ENCODE results near the gene ZC2HC1B. TPM values are rescaled to one million over a fixed set of nuclear protein-coding genes. Genes with fewer than 3 reads are reported as not detected.
"Not testable (repeated sequence)": the region's sequence is repeated elsewhere in the genome, so short reads cannot be mapped to it uniquely, and the experiment has no call there.

ZC2HC1B gene
- total and polyA plus RNA-seq, 11 donors = 0.25 TPM; not detected in 10

DNA sequence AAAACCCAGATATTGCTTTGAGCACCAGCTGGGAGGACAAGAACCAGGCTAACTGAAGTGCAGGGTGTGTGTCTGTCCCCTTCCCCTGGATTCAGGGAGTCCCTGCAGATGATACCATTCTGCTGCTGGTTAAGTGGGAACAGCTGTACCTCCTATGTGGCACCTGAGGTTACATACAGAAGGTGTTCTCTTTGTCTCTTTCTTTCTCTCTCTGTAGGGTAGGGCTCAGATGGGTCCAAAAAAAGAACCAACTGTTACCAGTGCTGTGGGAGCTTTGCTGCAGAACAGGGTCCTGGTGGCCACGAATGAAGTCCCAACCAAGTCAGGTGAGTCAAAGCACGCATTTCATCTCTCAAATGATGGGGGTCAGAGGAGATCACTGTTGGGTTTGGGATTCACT is 38.6 kb downstream of the ZC2HC1B start:
- H3K9me3 ChIP-seq = peaks cover 0 to 3% (median 0%) of the 10 kb centered on the region in 12 donors
- H3K4me1 ChIP-seq = peaks cover 0 to 24% (median 17%) of the 10 kb centered on the region in 12 donors
- DNase-seq (no peak), ATAC-seq (no peak)
- TF ChIP-seq POLR2A (IDR thresholded peaks at IDR 0.05) = no peak
- TF ChIP-seq CTCF (IDR thresholded peaks at IDR 0.05) = no peak
- H3K27me3 ChIP-seq = no peaks in the 10 kb centered on the region
- WGBS, 4 donors = 82 to 91% (median 87%) methylated on average over 2 of the region's 2 CpGs
- intact Hi-C loops (cut with DNase I) = no loop called here
- H3K36me3 ChIP-seq = no peaks in the 10 kb centered on the region
- no peak overlapping the region for H3K4me3 ChIP-seq
- H3K27ac ChIP-seq = peak overlapping the region in 7 of 12 donors; percentile 47 to 76 (median 67)

DNA sequence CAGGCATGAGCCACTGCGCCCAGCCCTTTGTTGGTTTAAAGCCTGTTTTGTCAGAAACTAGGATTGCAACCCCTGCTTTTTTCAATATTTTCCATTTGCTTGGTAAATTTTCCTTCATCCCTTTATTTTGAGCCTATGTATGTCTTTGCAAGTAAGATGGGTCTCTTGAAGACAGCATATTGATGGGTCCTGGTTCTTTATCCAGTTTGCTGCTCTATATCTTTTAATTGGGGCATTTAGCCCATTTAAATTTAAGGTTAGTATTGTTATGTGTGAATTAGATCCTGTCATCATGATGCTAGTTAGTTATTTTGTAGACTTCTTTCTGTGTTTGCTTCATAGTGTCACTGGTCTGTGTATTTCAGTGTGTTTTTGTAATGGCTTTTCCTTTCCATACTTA is 46.8 kb downstream of the ZC2HC1B start:
- Histone ChIP-seq H3K27me3 (no peaks in the 10 kb centered on the region), H3K4me3 (no peak overlapping the region), H3K4me1 (no peaks in the 10 kb centered on the region), H3K9me3 (peaks cover 0 to 29% (median 12%) of the 10 kb centered on the region in 12 donors), H3K36me3 (no peaks in the 10 kb centered on the region), H3K27ac (no peak overlapping the region)
- DNase-seq (no peak), ATAC-seq (no peak)
- WGBS, 4 donors = 93 to 100% (median 97%) methylated on average over 1 of the region's 1 CpG
- intact Hi-C loops (cut with DNase I) = no loop called here
- TF ChIP-seq CTCF (IDR thresholded peaks at IDR 0.05) (no peak), POLR2A (IDR thresholded peaks at IDR 0.05) (no peak)

DNA sequence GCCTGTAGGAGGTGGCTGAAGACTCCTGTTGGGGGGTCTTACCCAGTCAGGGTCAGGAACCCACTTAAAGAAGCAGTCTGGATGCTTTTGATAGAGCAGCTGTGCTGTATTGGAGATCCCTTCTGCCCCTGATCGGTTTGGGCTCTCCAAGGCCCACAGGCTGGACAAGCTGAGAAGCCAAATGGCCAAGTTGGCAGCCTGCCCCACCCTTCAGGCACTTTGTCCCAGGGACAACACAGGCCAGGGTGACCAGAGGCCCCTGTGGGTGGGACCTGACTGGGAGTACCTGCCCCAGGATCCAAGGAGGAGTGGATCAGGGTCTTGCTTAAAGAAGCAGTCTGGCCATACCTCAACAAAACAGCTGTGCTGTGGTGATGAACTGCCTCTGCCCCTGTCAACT is 48.4 kb downstream of the ZC2HC1B start:
- TF ChIP-seq CTCF (IDR thresholded peaks at IDR 0.05) = no peak
- no peak for TF ChIP-seq POLR2A (IDR thresholded peaks at IDR 0.05)
- 89 to 97% (median 90%) methylated on average over 1 of the region's 1 CpG for WGBS, 4 donors
- Histone ChIP-seq H3K4me1 (no peaks in the 10 kb centered on the region), H3K4me3 (no peak overlapping the region), H3K9me3 (peaks cover 0 to 33% (median 13%) of the 10 kb centered on the region in 12 donors), H3K27ac (no peak overlapping the region), H3K36me3 (no peaks in the 10 kb centered on the region), H3K27me3 (no peaks in the 10 kb centered on the region)
- intact Hi-C loops (cut with DNase I) = no loop called here
- ATAC-seq = no peak
- peak in 1 of 5 donors; percentile 54 for DNase-seq

- ATAC-seq; intact Hi-C loops (cut with DNase I): not testable (repeated sequence)
- WGBS, 4 donors = 77 to 83% (median 79%) methylated on average over 4 of the region's 4 CpGs
Observed at GRCh38 chr6:143917026-143917425, 52.8 kb downstream of the ZC2HC1B start.

GRCh38 chr6:143928853-143929252 is 64.6 kb downstream of the ZC2HC1B start:
- intact Hi-C loops (cut with DNase I) = no loop called here
- Histone ChIP-seq H3K27me3 (no peaks in the 10 kb centered on the region), H3K4me1 (no peaks in the 10 kb centered on the region), H3K27ac (no peak overlapping the region), H3K4me3 (no peak overlapping the region), H3K9me3 (peaks cover 0 to 34% (median 7%) of the 10 kb centered on the region in 12 donors), H3K36me3 (no peaks in the 10 kb centered on the region)
- no peak for DNase-seq
- no peak for TF ChIP-seq POLR2A (IDR thresholded peaks at IDR 0.05)
- TF ChIP-seq CTCF (IDR thresholded peaks at IDR 0.05) = no peak
- WGBS, 4 donors = 94 to 99% (median 96%) methylated on average over 1 of the region's 1 CpG
- no peak for ATAC-seq

More at GRCh38 chr6:143917026-143917425, 52.8 kb downstream of the ZC2HC1B start:
- H3K9me3 ChIP-seq = peaks cover 0 to 23% (median 5%) of the 10 kb centered on the region in 12 donors
- not testable (repeated sequence) for DNase-seq, H3K4me3 ChIP-seq, H3K4me1 ChIP-seq, H3K27ac ChIP-seq, H3K36me3 ChIP-seq, H3K27me3 ChIP-seq
